Naive B cell (primary cell): ENCODE data around the gene PLAAT3. TPM values are rescaled to one million over a fixed set of nuclear protein-coding genes. Genes with fewer than 3 reads are reported as not detected.
"Not testable (repeated sequence)": the region's sequence is repeated elsewhere in the genome, so short reads cannot be mapped to it uniquely, and the experiment has no call there.

Experiments
- ATAC-seq, 2 donors: fragments of 150-1000 bp; cut with Tn5 transposase; 2 replicates each; pipeline ENCODE4 v1.10.0; 2021; ENCODE audit warnings: low read depth in 2 of 2, mild to moderate bottlenecking in 2 of 2, moderate library complexity in 2 of 2
- DNase-seq: peaks from one replicate; pipeline ENCODE4 v3.0.0; 2022
- H3K27ac Mint-ChIP-seq, 6 donors: one replicate each; pipeline ENCODE4 v1.8.0; 2020 to 2022; ENCODE audit warnings: mild to moderate bottlenecking in 6 of 6, mixed read lengths in 6 of 6, moderate library complexity in 5 of 6, inconsistent platforms in 2 of 6
- H3K27me3 Mint-ChIP-seq, 3 donors: one replicate each; pipeline ENCODE4 v1.8.0; 2021 to 2022; ENCODE audit warnings: mixed read lengths in 3 of 3, mild to moderate bottlenecking in 1 of 3
- H3K36me3 Mint-ChIP-seq, 2 donors: one replicate each; pipeline ENCODE4 v1.8.0; 2020 to 2022; ENCODE audit warnings: mixed read lengths in 2 of 2, inconsistent platforms in 1 of 2, mild to moderate bottlenecking in 1 of 2
- H3K4me1 Mint-ChIP-seq, 3 donors: one replicate each; pipeline ENCODE4 v1.8.0; 2020 to 2022; ENCODE audit warnings: mixed read lengths in 3 of 3, inconsistent platforms in 1 of 3, mild to moderate bottlenecking in 1 of 3, moderate library complexity in 1 of 3
- H3K4me3 Mint-ChIP-seq, 8 donors: one replicate each; pipeline ENCODE4 v1.8.0; 2020 to 2022; ENCODE audit warnings: mild to moderate bottlenecking in 8 of 8, mixed read lengths in 8 of 8, moderate library complexity in 8 of 8, inconsistent platforms in 2 of 8
- H3K9me3 Mint-ChIP-seq, 7 donors: one replicate each; pipeline ENCODE4 v1.8.0; 2020 to 2022; ENCODE audit warnings: mixed read lengths in 7 of 7, mild to moderate bottlenecking in 5 of 7, inconsistent platforms in 2 of 7, moderate library complexity in 1 of 7
- polyA plus RNA-seq, 6 donors: library from polyadenylated mRNA; unstranded; fragments of 300-500 nt; fragmentation: Illumina TruSeq; gene quantifications; one replicate each; pipeline ENCODE4 v1.2.3, GENCODE V29; 2021; ENCODE audit warnings: low read depth in 6 of 6

The PLAAT3 gene
- polyA plus RNA-seq, 6 donors from 2014 or later: 0.21 to 0.40 (median 0.38) TPM; not detected in 3

GRCh38 chr11:63619967-63620366, 5.7 kb upstream of the PLAAT3 start:
- no peak for DNase-seq
- no peak overlapping the region for H3K27ac Mint-ChIP-seq
- H3K27me3 Mint-ChIP-seq: peaks cover 0 to 21% (median 17%) of the 10 kb centered on the region in 3 donors
- H3K4me1 Mint-ChIP-seq: peaks cover 0 to 8% (median 5%) of the 10 kb centered on the region in 3 donors
- no peaks in the 10 kb centered on the region for H3K9me3 Mint-ChIP-seq
- ATAC-seq: no peak
- no peak overlapping the region for H3K4me3 Mint-ChIP-seq
- no peaks in the 10 kb centered on the region for H3K36me3 Mint-ChIP-seq

GRCh38 chr11:63617686-63618085, 3.5 kb upstream of the PLAAT3 start:
- not testable (repeated sequence) for H3K4me3 Mint-ChIP-seq, ATAC-seq, H3K36me3 Mint-ChIP-seq, H3K9me3 Mint-ChIP-seq, DNase-seq
- H3K4me1 Mint-ChIP-seq: peaks cover 14 to 19% (median 17%) of the 10 kb centered on the region in 3 donors
- H3K27me3 Mint-ChIP-seq: peaks cover 11 to 39% (median 21%) of the 10 kb centered on the region in 3 donors
- H3K27ac Mint-ChIP-seq: peak overlapping the region in 1 of 6 donors; percentile 57

GRCh38 chr11:63616953-63617352, 2.7 kb upstream of the PLAAT3 start:
- DNase-seq (no peak), ATAC-seq (no peak)
- Mint-ChIP-seq H3K36me3 (no peaks in the 10 kb centered on the region), H3K4me3 (no peak overlapping the region), H3K9me3 (no peaks in the 10 kb centered on the region), H3K4me1 (peaks cover 16 to 19% (median 16%) of the 10 kb centered on the region in 3 donors), H3K27ac (no peak overlapping the region), H3K27me3 (peaks cover 11 to 40% (median 22%) of the 10 kb centered on the region in 3 donors)

- peak overlapping the region; percentile 77 to 89 (median 82) for H3K4me3 Mint-ChIP-seq
- H3K27me3 Mint-ChIP-seq: peaks cover 11 to 60% (median 15%) of the 10 kb centered on the region in 3 donors
- no peaks in the 10 kb centered on the region for H3K9me3 Mint-ChIP-seq
- no peaks in the 10 kb centered on the region for H3K36me3 Mint-ChIP-seq
- peaks cover 16 to 20% (median 19%) of the 10 kb centered on the region in 3 donors for H3K4me1 Mint-ChIP-seq
- peak; percentile 77 to 82 for ATAC-seq
- peak overlapping the region; percentile 58 to 90 (median 82) for H3K27ac Mint-ChIP-seq
- peak; percentile 48 for DNase-seq
Measured at GRCh38 chr11:63613517-63614135, 607 bp downstream of the PLAAT3 start.

GRCh38 chr11:63612181-63612580, 2.1 kb downstream of the PLAAT3 start:
- Mint-ChIP-seq H3K4me1 (peaks cover 16 to 20% (median 19%) of the 10 kb centered on the region in 3 donors), H3K4me3 (no peak overlapping the region), H3K27me3 (peaks cover 12 to 53% (median 22%) of the 10 kb centered on the region in 3 donors), H3K9me3 (no peaks in the 10 kb centered on the region), H3K27ac (no peak overlapping the region), H3K36me3 (no peaks in the 10 kb centered on the region)
- ATAC-seq (no peak), DNase-seq (no peak)

- ATAC-seq (no peak), DNase-seq (no peak)
- Mint-ChIP-seq H3K9me3 (no peaks in the 10 kb centered on the region), H3K4me1 (peaks cover 16 to 20% (median 19%) of the 10 kb centered on the region in 3 donors), H3K27ac (no peak overlapping the region), H3K27me3 (peaks cover 20 to 62% (median 22%) of the 10 kb centered on the region in 3 donors), H3K4me3 (no peak overlapping the region), H3K36me3 (no peaks in the 10 kb centered on the region)
Measured at GRCh38 chr11:63611395-63611747, 2.9 kb downstream of the PLAAT3 start.

GRCh38 chr11:63610604-63611394, 3.4 kb downstream of the PLAAT3 start:
- H3K9me3 Mint-ChIP-seq: no peaks in the 10 kb centered on the region

GRCh38 chr11:63609971-63610580, 4.2 kb downstream of the PLAAT3 start:
- peaks cover 16 to 20% (median 19%) of the 10 kb centered on the region in 3 donors for H3K4me1 Mint-ChIP-seq
- H3K27ac Mint-ChIP-seq: no peak overlapping the region
- no peak for ATAC-seq
- peaks cover 18 to 56% (median 24%) of the 10 kb centered on the region in 3 donors for H3K27me3 Mint-ChIP-seq
- H3K36me3 Mint-ChIP-seq: no peaks in the 10 kb centered on the region
- no peaks in the 10 kb centered on the region for H3K9me3 Mint-ChIP-seq
- no peak overlapping the region for H3K4me3 Mint-ChIP-seq
- DNase-seq: no peak

More at GRCh38 chr11:63610604-63611394, 3.4 kb downstream of the PLAAT3 start:
- Mint-ChIP-seq H3K4me3 (no peak overlapping the region), H3K4me1 (peaks cover 16 to 20% (median 19%) of the 10 kb centered on the region in 3 donors), H3K36me3 (no peaks in the 10 kb centered on the region), H3K27ac (peak overlapping the region in 1 of 6 donors; percentile 82), H3K27me3 (peaks cover 18 to 60% (median 24%) of the 10 kb centered on the region in 3 donors)
- ATAC-seq (no peak), DNase-seq (no peak)

- ATAC-seq (no peak), DNase-seq (no peak)
- peak overlapping the region in 1 of 6 donors; percentile 49 for H3K27ac Mint-ChIP-seq
- H3K4me3 Mint-ChIP-seq: no peak overlapping the region
- H3K36me3 Mint-ChIP-seq: no peaks in the 10 kb centered on the region
- peaks cover 16 to 17% (median 16%) of the 10 kb centered on the region in 3 donors for H3K4me1 Mint-ChIP-seq
- H3K27me3 Mint-ChIP-seq: peaks cover 18 to 54% (median 23%) of the 10 kb centered on the region in 3 donors
- H3K9me3 Mint-ChIP-seq: no peaks in the 10 kb centered on the region
Measured at GRCh38 chr11:63609536-63609935, 4.7 kb downstream of the PLAAT3 start.

- no peak for ATAC-seq
- Mint-ChIP-seq H3K4me3 (no peak overlapping the region), H3K4me1 (peaks cover 8 to 12% (median 8%) of the 10 kb centered on the region in 3 donors), H3K27ac (peak overlapping the region in 1 of 6 donors; percentile 49), H3K27me3 (peaks cover 15 to 45% (median 18%) of the 10 kb centered on the region in 3 donors), H3K36me3 (no peaks in the 10 kb centered on the region), H3K9me3 (no peaks in the 10 kb centered on the region)
- no peak for DNase-seq
Measured at GRCh38 chr11:63608353-63609345, 5.6 kb downstream of the PLAAT3 start.

GRCh38 chr11:63603180-63603518, 11.1 kb downstream of the PLAAT3 start:
- H3K27ac Mint-ChIP-seq: no peak overlapping the region
- H3K27me3 Mint-ChIP-seq: peaks cover 9 to 18% (median 13%) of the 10 kb centered on the region in 3 donors
- no peak for DNase-seq
- no peaks in the 10 kb centered on the region for H3K36me3 Mint-ChIP-seq
- H3K9me3 Mint-ChIP-seq: no peaks in the 10 kb centered on the region
- no peak for ATAC-seq
- no peak overlapping the region for H3K4me3 Mint-ChIP-seq
- no peaks in the 10 kb centered on the region for H3K4me1 Mint-ChIP-seq

GRCh38 chr11:63602290-63603179, 11.7 kb downstream of the PLAAT3 start:
- not testable (repeated sequence) for H3K36me3 Mint-ChIP-seq, DNase-seq, ATAC-seq, H3K4me3 Mint-ChIP-seq, H3K9me3 Mint-ChIP-seq, H3K27ac Mint-ChIP-seq, H3K4me1 Mint-ChIP-seq
- H3K27me3 Mint-ChIP-seq: peaks cover 7 to 16% (median 13%) of the 10 kb centered on the region in 3 donors
